ENCODE measurements around the gene FABP1.

FABP1 gene

GRCh38 chr2:88097192-88097591, 30.7 kb downstream of the FABP1 start:
- Histone ChIP-seq H3K9me3 (ENCODE audit: control insufficient read depth, low read length) (no peaks in the 10 kb centered on the region), H3K36me3 (ENCODE audit: control insufficient read depth, insufficient read depth, low read length) (no peaks in the 10 kb centered on the region), H3K4me3 (ENCODE audit: insufficient read depth, low read depth, low read length) (no peak overlapping the region), H3K27me3 (ENCODE audit: control insufficient read depth, insufficient read depth, low read length, poor library complexity, severe bottlenecking) (no peaks in the 10 kb centered on the region), H3K4me1 (ENCODE audit: control insufficient read depth, insufficient read depth, low read length) (peaks cover 22% of the 10 kb centered on the region), H3K27ac (ENCODE audit: insufficient read depth, low read depth, low read length, poor library complexity, severe bottlenecking) (no peak overlapping the region)
- 71 to 83% methylated on average over 3 of the region's 3 CpGs for WGBS, 2 experiments

- no peaks in the 10 kb centered on the region for H3K36me3 ChIP-seq (ENCODE audit: control insufficient read depth, insufficient read depth, low read length)
- H3K27ac ChIP-seq (ENCODE audit: insufficient read depth, low read depth, low read length, poor library complexity, severe bottlenecking): no peak overlapping the region
- H3K27me3 ChIP-seq (ENCODE audit: control insufficient read depth, insufficient read depth, low read length, poor library complexity, severe bottlenecking): no peaks in the 10 kb centered on the region
- H3K4me3 ChIP-seq (ENCODE audit: insufficient read depth, low read depth, low read length): no peak overlapping the region
- WGBS, 2 experiments: 91% methylated on average over 5 of the region's 5 CpGs
- peaks cover 22% of the 10 kb centered on the region for H3K4me1 ChIP-seq (ENCODE audit: control insufficient read depth, insufficient read depth, low read length)
- H3K9me3 ChIP-seq (ENCODE audit: control insufficient read depth, low read length): no peaks in the 10 kb centered on the region
Observed at GRCh38 chr2:88096708-88097107, 31.2 kb downstream of the FABP1 start.

GRCh38 chr2:88095022-88095421, 32.8 kb downstream of the FABP1 start:
- 38 to 75% methylated on average over 2 to 3 of the region's 3 CpGs for WGBS, 2 experiments
- no peaks in the 10 kb centered on the region for H3K9me3 ChIP-seq (ENCODE audit: control insufficient read depth, low read length)
- H3K27me3 ChIP-seq (ENCODE audit: control insufficient read depth, insufficient read depth, low read length, poor library complexity, severe bottlenecking): no peaks in the 10 kb centered on the region
- no peaks in the 10 kb centered on the region for H3K36me3 ChIP-seq (ENCODE audit: control insufficient read depth, insufficient read depth, low read length)
- H3K4me3 ChIP-seq (ENCODE audit: insufficient read depth, low read depth, low read length): no peak overlapping the region
- H3K27ac ChIP-seq (ENCODE audit: insufficient read depth, low read depth, low read length, poor library complexity, severe bottlenecking): no peak overlapping the region
- H3K4me1 ChIP-seq (ENCODE audit: control insufficient read depth, insufficient read depth, low read length): peaks cover 16% of the 10 kb centered on the region

DNA sequence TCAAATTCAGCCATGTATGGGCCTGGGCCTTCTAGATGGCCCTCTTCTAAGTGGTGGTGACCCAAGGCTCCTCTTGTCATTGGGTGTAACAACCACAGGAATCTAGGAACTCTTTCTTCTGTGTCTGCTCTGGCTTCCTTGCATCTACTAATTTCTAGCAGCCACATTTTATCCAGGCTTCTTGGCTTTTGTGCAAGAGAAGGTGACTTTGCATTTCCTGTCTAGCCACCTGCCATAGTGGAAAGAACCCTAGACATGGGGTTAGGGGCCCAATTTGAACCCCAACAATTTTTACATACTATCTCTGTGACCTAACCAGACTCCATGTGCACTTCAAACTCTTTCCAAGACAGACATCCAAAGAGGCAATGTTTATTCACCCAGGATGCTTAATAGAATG, 35.1 kb downstream of the FABP1 start:
- no peak overlapping the region for H3K27ac ChIP-seq (ENCODE audit: insufficient read depth, low read depth, low read length, poor library complexity, severe bottlenecking)
- H3K36me3 ChIP-seq (ENCODE audit: control insufficient read depth, insufficient read depth, low read length): no peaks in the 10 kb centered on the region
- no peaks in the 10 kb centered on the region for H3K9me3 ChIP-seq (ENCODE audit: control insufficient read depth, low read length)
- H3K27me3 ChIP-seq (ENCODE audit: control insufficient read depth, insufficient read depth, low read length, poor library complexity, severe bottlenecking): no peaks in the 10 kb centered on the region
- peaks cover 16% of the 10 kb centered on the region for H3K4me1 ChIP-seq (ENCODE audit: control insufficient read depth, insufficient read depth, low read length)
- H3K4me3 ChIP-seq (ENCODE audit: insufficient read depth, low read depth, low read length): no peak overlapping the region

GRCh38 chr2:88091943-88092342, 35.9 kb downstream of the FABP1 start:
- H3K9me3 ChIP-seq (ENCODE audit: control insufficient read depth, low read length): no peaks in the 10 kb centered on the region
- 62 to 63% methylated on average over 3 of the region's 3 CpGs for WGBS, 2 experiments
- H3K27ac ChIP-seq (ENCODE audit: insufficient read depth, low read depth, low read length, poor library complexity, severe bottlenecking): no peak overlapping the region

GRCh38 chr2:88090446-88091283, 37.2 kb downstream of the FABP1 start:
- 89 to 92% methylated on average over 8 of the region's 8 CpGs for WGBS, 2 experiments
- H3K9me3 ChIP-seq (ENCODE audit: control insufficient read depth, low read length): no peaks in the 10 kb centered on the region
- H3K4me1 ChIP-seq (ENCODE audit: control insufficient read depth, insufficient read depth, low read length): peaks cover 14% of the 10 kb centered on the region
- no peaks in the 10 kb centered on the region for H3K27me3 ChIP-seq (ENCODE audit: control insufficient read depth, insufficient read depth, low read length, poor library complexity, severe bottlenecking)
- H3K36me3 ChIP-seq (ENCODE audit: control insufficient read depth, insufficient read depth, low read length): no peaks in the 10 kb centered on the region
- H3K4me3 ChIP-seq (ENCODE audit: insufficient read depth, low read depth, low read length): no peak overlapping the region
- H3K27ac ChIP-seq (ENCODE audit: insufficient read depth, low read depth, low read length, poor library complexity, severe bottlenecking): no peak overlapping the region

More at GRCh38 chr2:88091943-88092342, 35.9 kb downstream of the FABP1 start:
- no peaks in the 10 kb centered on the region for H3K27me3 ChIP-seq (ENCODE audit: control insufficient read depth, insufficient read depth, low read length, poor library complexity, severe bottlenecking)
- no peak overlapping the region for H3K4me3 ChIP-seq (ENCODE audit: insufficient read depth, low read depth, low read length)
- H3K36me3 ChIP-seq (ENCODE audit: control insufficient read depth, insufficient read depth, low read length): no peaks in the 10 kb centered on the region
- H3K4me1 ChIP-seq (ENCODE audit: control insufficient read depth, insufficient read depth, low read length): peaks cover 16% of the 10 kb centered on the region

- peaks cover under 1% of the 10 kb centered on the region for H3K4me1 ChIP-seq (ENCODE audit: control insufficient read depth, insufficient read depth, low read length)
- 93 to 96% methylated on average over 2 of the region's 2 CpGs for WGBS, 2 experiments
- no peaks in the 10 kb centered on the region for H3K27me3 ChIP-seq (ENCODE audit: control insufficient read depth, insufficient read depth, low read length, poor library complexity, severe bottlenecking)
- no peaks in the 10 kb centered on the region for H3K36me3 ChIP-seq (ENCODE audit: control insufficient read depth, insufficient read depth, low read length)
- H3K4me3 ChIP-seq (ENCODE audit: insufficient read depth, low read depth, low read length): no peak overlapping the region
- H3K9me3 ChIP-seq (ENCODE audit: control insufficient read depth, low read length): no peaks in the 10 kb centered on the region
- H3K27ac ChIP-seq (ENCODE audit: insufficient read depth, low read depth, low read length, poor library complexity, severe bottlenecking): no peak overlapping the region
Observed at GRCh38 chr2:88088999-88089398, 38.9 kb downstream of the FABP1 start.

DNA sequence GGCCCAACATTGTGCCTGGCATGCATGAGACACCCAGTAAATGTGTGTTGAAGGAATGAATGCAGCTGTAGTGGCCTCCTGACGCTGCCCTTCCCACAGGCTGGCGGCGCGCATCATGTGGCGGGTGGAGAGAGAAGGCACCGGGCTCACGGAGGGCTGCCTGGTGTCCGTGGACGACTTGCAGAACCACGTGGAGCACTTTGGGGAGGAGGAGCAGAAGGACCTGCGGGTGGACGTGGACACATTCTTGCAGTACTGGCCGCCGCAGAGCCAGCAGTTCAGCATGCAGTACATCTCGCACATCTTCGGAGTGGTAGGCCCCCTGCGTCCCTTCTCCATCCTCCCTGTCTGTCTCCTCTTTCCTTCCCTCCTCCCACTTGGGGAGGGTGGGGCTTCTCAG, 40.1 kb downstream of the FABP1 start:
- no peaks in the 10 kb centered on the region for H3K27me3 ChIP-seq (ENCODE audit: control insufficient read depth, insufficient read depth, low read length, poor library complexity, severe bottlenecking)
- H3K4me1 ChIP-seq (ENCODE audit: control insufficient read depth, insufficient read depth, low read length): no peaks in the 10 kb centered on the region
- no peak overlapping the region for H3K4me3 ChIP-seq (ENCODE audit: insufficient read depth, low read depth, low read length)
- no peaks in the 10 kb centered on the region for H3K36me3 ChIP-seq (ENCODE audit: control insufficient read depth, insufficient read depth, low read length)
- no peak overlapping the region for H3K27ac ChIP-seq (ENCODE audit: insufficient read depth, low read depth, low read length, poor library complexity, severe bottlenecking)
- 88 to 92% methylated on average over 17 of the region's 17 CpGs for whole genome bisulfite sequencing, 2 experiments
- no peaks in the 10 kb centered on the region for H3K9me3 ChIP-seq (ENCODE audit: control insufficient read depth, low read length)

- H3K9me3 ChIP-seq (ENCODE audit: control insufficient read depth, low read length): no peaks in the 10 kb centered on the region
- H3K36me3 ChIP-seq (ENCODE audit: control insufficient read depth, insufficient read depth, low read length): no peaks in the 10 kb centered on the region
- 91% methylated on average over 2 of the region's 2 CpGs for WGBS, 2 experiments
- no peaks in the 10 kb centered on the region for H3K4me1 ChIP-seq (ENCODE audit: control insufficient read depth, insufficient read depth, low read length)
- no peak overlapping the region for H3K4me3 ChIP-seq (ENCODE audit: insufficient read depth, low read depth, low read length)
- no peak overlapping the region for H3K27ac ChIP-seq (ENCODE audit: insufficient read depth, low read depth, low read length, poor library complexity, severe bottlenecking)
- no peaks in the 10 kb centered on the region for H3K27me3 ChIP-seq (ENCODE audit: control insufficient read depth, insufficient read depth, low read length, poor library complexity, severe bottlenecking)
Observed at GRCh38 chr2:88087073-88087472, 40.8 kb downstream of the FABP1 start.

- H3K27ac ChIP-seq (ENCODE audit: insufficient read depth, low read depth, low read length, poor library complexity, severe bottlenecking): no peak overlapping the region
- H3K27me3 ChIP-seq (ENCODE audit: control insufficient read depth, insufficient read depth, low read length, poor library complexity, severe bottlenecking): no peaks in the 10 kb centered on the region
- H3K4me1 ChIP-seq (ENCODE audit: control insufficient read depth, insufficient read depth, low read length): no peaks in the 10 kb centered on the region
- no peak overlapping the region for H3K4me3 ChIP-seq (ENCODE audit: insufficient read depth, low read depth, low read length)
- 90% methylated on average over 7 to 9 of the region's 9 CpGs for WGBS, 2 experiments
- H3K9me3 ChIP-seq (ENCODE audit: control insufficient read depth, low read length): no peaks in the 10 kb centered on the region
- H3K36me3 ChIP-seq (ENCODE audit: control insufficient read depth, insufficient read depth, low read length): no peaks in the 10 kb centered on the region
Observed at GRCh38 chr2:88086401-88086800, 41.5 kb downstream of the FABP1 start.
